Mucosa of descending colon (tissue), 3 donors: ENCODE data around the gene SRR. TPM values are rescaled to one million over a fixed set of nuclear protein-coding genes. Genes with fewer than 3 reads are reported as not detected.
"Not testable (repeated sequence)": the region's sequence is repeated elsewhere in the genome, so short reads cannot be mapped to it uniquely, and the experiment has no call there.

ENCODE experiments used
- ATAC-seq: fragments of 200-7000 bp; cut with Tn5 transposase; one replicate; pipeline ENCODE4 v1.9.1; 2020; ENCODE audit warnings: mild to moderate bottlenecking, moderate library complexity
- DNase-seq, 3 donors: peaks; one replicate each; pipeline ENCODE4 v3.0.0-alpha.2; 2020
- H3K36me3 ChIP-seq: fragments of 200-600 bp; one replicate; pipeline ENCODE4 v1.8.0; 2021; ENCODE audit warnings: low read depth, mild to moderate bottlenecking
- H3K4me1 ChIP-seq: fragments of 200-600 bp; one replicate; pipeline ENCODE4 v1.8.0; 2021; ENCODE audit warnings: low read depth, mild to moderate bottlenecking
- H3K4me3 ChIP-seq: fragments of 200-600 bp; one replicate; pipeline ENCODE4 v1.8.0; 2021; ENCODE audit warnings: mild to moderate bottlenecking
- H3K9me3 ChIP-seq: fragments of 200-600 bp; one replicate; pipeline ENCODE4 v1.8.0; 2021; ENCODE audit warnings: mild to moderate bottlenecking
- CTCF ChIP-seq: fragments of 200-600 bp; IDR thresholded peaks from one replicate; pipeline ENCODE4 v1.8.0; 2022; ENCODE audit warnings: antibody characterized with exemption, mild to moderate bottlenecking
- intact Hi-C, 2 donors: fragments of 100-400 bp; cut with DNase I in 1 of 2; cut with micrococcal nuclease in 1 of 2; formaldehyde crosslinking; loops; one replicate each; pipeline versions ENCODE4 v1.11.0 to v1.11.1; 2022; cut with DNase I, micrococcal nuclease
- total RNA-seq, 3 donors: library from RNA; stranded (reverse); fragmentation: NEBNext Ultra II Directional in 2 of 3; extraction: Animal tissue kit (Norgen Biotek cat#: 25700) in 2 of 3; gene quantifications; one replicate each; pipeline versions ENCODE4 v1.2.1 to v1.2.4, GENCODE V29; 2021 to 2023
- donor health status: DM: no; HTN: no; CAD: no; lungs with moderate emphysema.
- donor health status: DM: no; HTN: no; CAD: no.
- donor health status: DM: no; HTN: yes; CAD: no.

SRR gene
- total RNA-seq, 3 donors from 2014 or later: 9.7 to 16.2 (median 9.8) TPM

DNA sequence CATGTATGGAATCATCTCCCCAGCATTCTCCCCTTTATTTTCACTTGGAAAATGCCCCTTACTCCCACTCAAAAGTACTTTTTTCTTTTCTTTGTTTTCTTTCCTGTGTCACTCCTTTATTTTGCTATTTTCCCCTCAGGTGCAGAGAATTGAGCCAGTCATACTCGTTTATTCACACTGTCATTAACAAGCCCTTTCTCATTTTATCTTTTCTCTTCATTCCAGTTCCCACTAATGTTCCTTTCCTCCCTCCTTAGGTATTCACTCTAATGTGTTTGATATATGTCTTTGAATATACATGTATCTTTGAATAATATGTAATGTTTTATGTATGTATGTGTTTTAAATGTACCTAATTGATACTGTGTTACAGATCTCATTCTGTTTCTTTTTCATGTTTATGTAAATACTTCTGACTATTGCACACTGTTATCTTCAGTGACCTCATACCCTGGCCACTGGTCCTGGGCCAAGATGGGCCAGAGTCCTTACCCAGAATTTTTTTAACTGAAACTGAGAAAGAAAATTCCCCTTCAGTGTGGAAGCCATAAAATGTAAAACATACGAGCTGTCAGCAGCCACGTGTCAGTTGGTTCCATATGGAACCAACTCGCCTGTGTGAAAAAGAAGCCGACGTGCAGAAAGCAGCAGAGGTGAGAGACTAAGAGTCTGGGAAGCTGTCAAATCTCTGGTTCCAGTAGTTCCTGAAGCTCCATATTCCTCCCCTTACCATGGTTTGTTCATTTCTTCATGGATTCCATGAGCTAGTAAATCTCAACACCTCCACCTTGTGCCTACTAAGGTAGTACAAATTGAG is 5.8 kb downstream of the SRR start:
- no peak for TF ChIP-seq CTCF
- no peaks in the 10 kb centered on the region for H3K36me3 ChIP-seq
- no peaks in the 10 kb centered on the region for H3K4me1 ChIP-seq
- DNase-seq: no peak
- no peak overlapping the region for H3K4me3 ChIP-seq
- H3K9me3 ChIP-seq: no peaks in the 10 kb centered on the region
- ATAC-seq: no peak
- intact Hi-C loops: no loop called here

DNA sequence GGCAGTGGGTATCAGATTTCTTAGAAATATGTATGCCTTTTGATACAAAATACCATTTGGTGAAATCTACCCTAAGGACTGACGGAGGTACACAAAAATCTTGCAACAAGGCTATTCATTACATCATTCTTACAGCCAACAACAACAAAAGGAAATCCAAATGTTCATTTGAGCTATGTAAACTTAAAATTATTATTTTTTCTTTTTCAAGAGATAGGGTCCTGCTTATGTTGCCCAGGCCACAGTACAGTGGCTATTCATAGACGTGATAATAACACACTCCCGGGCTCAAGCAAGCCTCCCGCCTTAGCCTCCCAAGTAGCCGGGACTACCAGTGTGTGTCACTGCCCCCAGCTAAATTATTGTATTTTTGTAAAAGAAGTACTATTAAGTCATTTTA is 9.0 kb downstream of the SRR start:
- Histone ChIP-seq H3K4me1 (no peaks in the 10 kb centered on the region), H3K9me3 (no peaks in the 10 kb centered on the region), H3K4me3 (no peak overlapping the region), H3K36me3 (no peaks in the 10 kb centered on the region)
- no peak for ATAC-seq
- intact Hi-C loops: no loop called here
- DNase-seq: no peak
- no peak for TF ChIP-seq CTCF

GRCh38 chr17:2316916-2317205 is 13.1 kb downstream of the SRR start:
- H3K4me3 ChIP-seq, H3K4me1 ChIP-seq, intact Hi-C loops, H3K36me3 ChIP-seq, ATAC-seq, DNase-seq, H3K9me3 ChIP-seq: not testable (repeated sequence)

DNA sequence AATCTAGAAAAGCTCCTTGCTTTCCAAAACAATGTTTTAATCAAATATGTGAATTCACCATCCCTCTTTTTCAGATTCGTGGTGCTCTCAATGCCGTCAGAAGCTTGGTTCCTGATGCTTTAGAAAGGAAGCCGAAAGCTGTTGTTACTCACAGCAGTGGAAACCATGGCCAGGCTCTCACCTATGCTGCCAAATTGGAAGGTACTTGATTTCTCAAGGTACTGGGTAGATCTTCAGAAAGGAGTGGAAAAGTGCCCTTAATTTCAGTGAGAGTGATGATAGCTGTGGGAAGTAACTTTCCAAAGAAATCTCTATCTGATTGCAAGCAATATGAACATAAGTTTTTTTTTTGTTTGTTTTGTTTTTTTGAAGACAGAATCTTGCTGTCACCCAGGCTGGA is 14.0 kb downstream of the SRR start:
- no peak for TF ChIP-seq CTCF
- Histone ChIP-seq H3K4me1 (no peaks in the 10 kb centered on the region), H3K4me3 (no peak overlapping the region), H3K9me3 (no peaks in the 10 kb centered on the region), H3K36me3 (no peaks in the 10 kb centered on the region)
- ATAC-seq (no peak), DNase-seq (no peak)
- intact Hi-C loops: no loop called here

DNA sequence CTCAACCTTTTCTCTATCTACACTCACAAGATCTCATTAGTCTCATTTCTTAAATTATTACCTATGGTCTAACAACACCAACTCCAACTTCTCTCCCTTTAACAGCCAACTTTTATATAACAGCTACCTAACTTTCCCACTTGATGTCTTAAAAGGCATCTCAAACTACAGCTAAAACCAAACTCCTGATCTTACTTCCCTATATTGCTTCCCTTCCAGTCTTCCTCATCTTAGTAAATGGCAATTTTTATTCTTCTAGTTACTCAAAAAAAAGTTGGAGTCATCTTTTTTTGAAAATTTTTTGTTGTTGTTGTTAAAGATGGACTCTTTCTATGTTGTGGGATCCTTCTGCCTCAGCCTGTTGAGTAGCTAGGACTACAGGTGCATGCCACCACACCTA is 15.3 kb downstream of the SRR start:
- DNase-seq: no peak
- intact Hi-C loops: no loop called here
- H3K4me3 ChIP-seq: no peak overlapping the region
- ATAC-seq: no peak
- no peak for TF ChIP-seq CTCF
- H3K36me3 ChIP-seq: peaks cover 6% of the 10 kb centered on the region
- H3K9me3 ChIP-seq: no peaks in the 10 kb centered on the region
- H3K4me1 ChIP-seq: no peaks in the 10 kb centered on the region

- H3K4me1 ChIP-seq: no peaks in the 10 kb centered on the region
- intact Hi-C loops: no loop called here
- H3K9me3 ChIP-seq: no peaks in the 10 kb centered on the region
- DNase-seq (no peak), ATAC-seq (no peak)
- TF ChIP-seq CTCF: no peak
- H3K36me3 ChIP-seq: peaks cover 19% of the 10 kb centered on the region
- no peak overlapping the region for H3K4me3 ChIP-seq
Measured at GRCh38 chr17:2321399-2321798, 17.6 kb downstream of the SRR start.
